ENCODE measurements around the gene GFAP.

- TF ChIP-seq CTCF (IDR thresholded peaks at IDR 0.05; ENCODE audit: poor library complexity) (no peak), EZH2 (IDR thresholded peaks at IDR 0.05; ENCODE audit: borderline replicate concordance) (no peak)
These were observed 26.5 kb upstream of the GFAP start for GRCh38 chr17:44941712-44942331.
